HEK293 (cell line): Measurements from ENCODE around the gene TEX30.

ENCODE experiments used
- CTCF ChIA-PET: fragments of 350-600 bp; formaldehyde crosslinking; extraction: SDS; loops from one replicate; lab custom pipeline; 2021; ENCODE audit warnings: antibody characterized with exemption; lab: Yijun Ruan, JAX
- POLR2A ChIA-PET: fragments of 300-600 bp; formaldehyde crosslinking; extraction: SDS; loops from one replicate; lab custom pipeline; 2020; ENCODE audit warnings: antibody characterized with exemption, inconsistent platforms; lab: Yijun Ruan, JAX
- H3K27ac ChIP-seq: fragments of 200-500 bp; sonication (Bioruptor generic); 2 replicates; pipeline ENCODE4 v1.5.1; 2014; ENCODE audit warnings: low read depth, low read length, control low read depth, inconsistent platforms; ENCODE audit errors: extremely low read depth
- H3K36me3 ChIP-seq, 2 experiments: fragments of 200-500 bp in 1 of 2; sonication (Bioruptor generic) in 1 of 2; 1 replicate in 1 of 2; 2 replicates in 1 of 2; pipeline ENCODE4 v1.5.1; 2014 to 2017; ENCODE audit warnings: inconsistent platforms in 2 of 2, low read length in 2 of 2; ENCODE audit not compliant: control insufficient read depth in 2 of 2, insufficient read depth in 1 of 2
- H3K4me1 ChIP-seq: fragments of 200-500 bp; sonication (Bioruptor generic); 2 replicates; pipeline ENCODE4 v1.5.1; 2014; ENCODE audit warnings: mild to moderate bottlenecking, low read length, inconsistent platforms; ENCODE audit not compliant: control insufficient read depth, insufficient read depth
- H3K4me3 ChIP-seq: 2 replicates; pipeline ENCODE4 v1.5.1; 2011; ENCODE audit warnings: low read depth, mild to moderate bottlenecking, control low read depth, low read length, moderate library complexity
- H3K9me3 ChIP-seq: fragments of 200-500 bp; sonication (Bioruptor generic); 2 replicates; pipeline ENCODE4 v1.5.1; 2014; ENCODE audit warnings: low read depth, low read length, inconsistent platforms; ENCODE audit not compliant: control insufficient read depth, insufficient read depth
- CTCF ChIP-seq: fragments of 450-650 bp; formaldehyde crosslinking; IDR thresholded peaks from 2 replicates; pipeline ENCODE4 v1.5.1; 2016; ENCODE audit warnings: missing biosample characterization, missing genetic modification characterization
- IKZF3 ChIP-seq: fragments of 450-650 bp; IDR thresholded peaks from 2 replicates; pipeline ENCODE4 v1.5.0; 2018; ENCODE audit warnings: missing biosample characterization, mild to moderate bottlenecking, missing genetic modification characterization, moderate library complexity
- PRDM2 ChIP-seq: fragments of 450-650 bp; formaldehyde crosslinking; IDR thresholded peaks from 2 replicates; pipeline ENCODE4 v1.5.1; 2016; ENCODE audit warnings: missing biosample characterization, missing genetic modification characterization, borderline replicate concordance
- WT1 ChIP-seq: fragments of 450-650 bp; formaldehyde crosslinking; IDR thresholded peaks from 2 replicates; pipeline ENCODE4 v1.5.1; 2016; ENCODE audit warnings: missing biosample characterization, missing genetic modification characterization
- ZBTB17 ChIP-seq: fragments of 450-650 bp; formaldehyde crosslinking; IDR thresholded peaks from 2 replicates; pipeline ENCODE4 v1.5.1; 2016; ENCODE audit warnings: missing biosample characterization, missing genetic modification characterization
- ZFHX2 ChIP-seq: fragments of 450-650 bp; formaldehyde crosslinking; conservative IDR thresholded peaks from 2 replicates; pipeline ENCODE4 v1.5.1; 2016; ENCODE audit warnings: missing biosample characterization, missing genetic modification characterization
- ZFP69B ChIP-seq: fragments of 450-650 bp; formaldehyde crosslinking; IDR thresholded peaks from 2 replicates; pipeline ENCODE4 v1.5.1; 2016; ENCODE audit warnings: missing biosample characterization, missing genetic modification characterization
- ZNF114 ChIP-seq: fragments of 450-650 bp; formaldehyde crosslinking; IDR thresholded peaks from 2 replicates; pipeline ENCODE4 v1.5.0; 2017; ENCODE audit warnings: missing biosample characterization, missing genetic modification characterization
- ZNF2 ChIP-seq: fragments of 450-650 bp; formaldehyde crosslinking; IDR thresholded peaks from 2 replicates; pipeline ENCODE4 v1.5.1; 2016; ENCODE audit warnings: missing biosample characterization, missing genetic modification characterization
- ZNF211 ChIP-seq: fragments of 450-650 bp; formaldehyde crosslinking; IDR thresholded peaks from 2 replicates; pipeline ENCODE4 v1.5.1; 2016; ENCODE audit warnings: low read depth, missing biosample characterization, missing genetic modification characterization
- ZNF48 ChIP-seq: fragments of 450-650 bp; formaldehyde crosslinking; IDR thresholded peaks from 2 replicates; pipeline ENCODE4 v1.5.1; 2016; ENCODE audit warnings: missing biosample characterization, missing genetic modification characterization
- ZNF645 ChIP-seq: fragments of 450-650 bp; formaldehyde crosslinking; IDR thresholded peaks from 2 replicates; pipeline ENCODE4; 2016; ENCODE audit warnings: missing biosample characterization, missing genetic modification characterization
- ZNF664 ChIP-seq: fragments of 450-650 bp; formaldehyde crosslinking; IDR thresholded peaks from 2 replicates; pipeline ENCODE4 v1.5.1; 2016; ENCODE audit warnings: missing biosample characterization, missing genetic modification characterization
- ZNF76 ChIP-seq: fragments of 450-650 bp; formaldehyde crosslinking; IDR thresholded peaks from 2 replicates; pipeline ENCODE4; 2016; ENCODE audit warnings: low read depth, missing biosample characterization, missing genetic modification characterization, borderline replicate concordance
- ZSCAN23 ChIP-seq: fragments of 450-650 bp; formaldehyde crosslinking; IDR thresholded peaks from 2 replicates; pipeline ENCODE4 v1.5.1; 2016; ENCODE audit warnings: missing biosample characterization, missing genetic modification characterization
- TF ChIP-seq, protein P1 (sequence below): fragments of 450-650 bp; formaldehyde crosslinking; IDR thresholded peaks from 2 replicates; pipeline ENCODE4 v1.5.1; 2016; ENCODE audit warnings: missing biosample characterization, missing genetic modification characterization
- TF ChIP-seq, protein P2 (sequence below): IDR thresholded peaks from 2 replicates; pipeline ENCODE4 v1.6.1; 2011; ENCODE audit warnings: mild to moderate bottlenecking, low read depth, low read length, borderline replicate concordance
- TF ChIP-seq, protein P3 (sequence below): fragments of 450-650 bp; formaldehyde crosslinking; IDR thresholded peaks from 2 replicates; pipeline ENCODE4 v1.5.1; 2016; ENCODE audit warnings: missing biosample characterization, missing genetic modification characterization

The TEX30 gene

GRCh38 chr13:102776271-102776670 lies 2.7 kb upstream of the TEX30 start (continued):
- TF ChIP-seq, protein P1, sequence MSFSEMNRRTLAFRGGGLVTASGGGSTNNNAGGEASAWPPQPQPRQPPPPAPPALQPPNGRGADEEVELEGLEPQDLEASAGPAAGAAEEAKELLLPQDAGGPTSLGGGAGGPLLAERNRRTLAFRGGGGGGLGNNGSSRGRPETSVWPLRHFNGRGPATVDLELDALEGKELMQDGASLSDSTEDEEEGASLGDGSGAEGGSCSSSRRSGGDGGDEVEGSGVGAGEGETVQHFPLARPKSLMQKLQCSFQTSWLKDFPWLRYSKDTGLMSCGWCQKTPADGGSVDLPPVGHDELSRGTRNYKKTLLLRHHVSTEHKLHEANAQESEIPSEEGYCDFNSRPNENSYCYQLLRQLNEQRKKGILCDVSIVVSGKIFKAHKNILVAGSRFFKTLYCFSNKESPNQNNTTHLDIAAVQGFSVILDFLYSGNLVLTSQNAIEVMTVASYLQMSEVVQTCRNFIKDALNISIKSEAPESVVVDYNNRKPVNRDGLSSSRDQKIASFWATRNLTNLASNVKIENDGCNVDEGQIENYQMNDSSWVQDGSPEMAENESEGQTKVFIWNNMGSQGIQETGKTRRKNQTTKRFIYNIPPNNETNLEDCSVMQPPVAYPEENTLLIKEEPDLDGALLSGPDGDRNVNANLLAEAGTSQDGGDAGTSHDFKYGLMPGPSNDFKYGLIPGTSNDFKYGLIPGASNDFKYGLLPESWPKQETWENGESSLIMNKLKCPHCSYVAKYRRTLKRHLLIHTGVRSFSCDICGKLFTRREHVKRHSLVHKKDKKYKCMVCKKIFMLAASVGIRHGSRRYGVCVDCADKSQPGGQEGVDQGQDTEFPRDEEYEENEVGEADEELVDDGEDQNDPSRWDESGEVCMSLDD = no peak
- TF ChIP-seq, protein P2, sequence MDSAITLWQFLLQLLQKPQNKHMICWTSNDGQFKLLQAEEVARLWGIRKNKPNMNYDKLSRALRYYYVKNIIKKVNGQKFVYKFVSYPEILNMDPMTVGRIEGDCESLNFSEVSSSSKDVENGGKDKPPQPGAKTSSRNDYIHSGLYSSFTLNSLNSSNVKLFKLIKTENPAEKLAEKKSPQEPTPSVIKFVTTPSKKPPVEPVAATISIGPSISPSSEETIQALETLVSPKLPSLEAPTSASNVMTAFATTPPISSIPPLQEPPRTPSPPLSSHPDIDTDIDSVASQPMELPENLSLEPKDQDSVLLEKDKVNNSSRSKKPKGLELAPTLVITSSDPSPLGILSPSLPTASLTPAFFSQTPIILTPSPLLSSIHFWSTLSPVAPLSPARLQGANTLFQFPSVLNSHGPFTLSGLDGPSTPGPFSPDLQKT = no peak
- TF ChIP-seq ZNF2 (tag by site-specific recombination) = no peak

DNA sequence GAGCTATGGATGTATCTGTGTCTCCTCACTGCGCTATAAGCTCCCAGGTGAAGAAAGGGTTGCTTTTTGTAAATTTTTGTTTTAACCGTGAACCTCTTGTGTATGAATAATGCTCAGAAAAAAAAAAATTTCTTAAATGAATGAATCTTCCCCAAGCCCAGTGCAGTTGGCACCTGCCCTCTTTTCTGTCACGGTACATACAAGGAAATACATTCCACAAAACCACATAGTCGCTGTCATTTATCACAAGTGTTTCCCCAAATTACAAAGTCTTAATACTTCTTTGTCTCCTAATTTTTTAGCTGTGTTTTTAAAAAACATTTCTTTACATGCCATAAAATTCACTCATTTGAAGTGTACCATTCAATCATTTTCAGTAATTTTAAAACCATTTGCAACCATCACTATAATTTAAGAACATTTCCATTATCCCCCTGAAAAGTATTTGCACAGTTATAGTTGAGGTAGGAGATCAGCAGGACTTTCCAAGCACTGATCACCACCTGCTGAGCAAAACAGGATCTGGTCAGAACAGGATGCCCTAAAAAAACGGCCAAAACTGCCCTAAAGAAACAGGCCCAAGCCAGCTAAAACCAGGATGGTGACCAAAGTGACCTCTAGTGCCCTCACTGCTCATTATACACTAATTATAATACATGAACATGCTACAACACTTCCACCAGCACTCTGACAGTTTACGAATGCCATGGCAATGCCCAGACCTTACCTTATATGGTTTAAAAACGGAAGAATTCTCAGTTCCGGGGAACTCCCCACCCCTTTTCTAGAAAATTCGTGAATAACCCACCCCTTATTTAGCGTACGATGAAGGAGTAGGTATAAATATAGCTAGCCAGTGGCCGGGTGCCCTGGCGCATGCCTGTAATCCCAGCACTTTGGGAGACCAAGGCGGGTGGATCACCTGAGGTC lies 1.3 kb upstream of the TEX30 start:
- CTCF ChIA-PET = interaction anchor here (1.2 kb wide), 1 partner anchor 25 kb away, joined by 3 read pairs; no protein-coding TSS in a partner anchor
- POLR2A ChIA-PET = interaction anchor here (2.0 to 2.1 kb wide), 2 partner anchors 71 to 178 kb away, joined by 12 to 19 read pairs; partner anchors contain the start of genes ERCC5 and TPP2
- Histone ChIP-seq H3K27ac (no peak overlapping the region), H3K36me3 (no peaks in the 10 kb centered on the region), H3K4me3 (no peak overlapping the region), H3K9me3 (no peaks in the 10 kb centered on the region), H3K4me1 (peaks cover 3% of the 10 kb centered on the region; the same call in 1 of the 2 replicates)
- TF ChIP-seq ZNF211 (tag by site-specific recombination) = no peak
- TF ChIP-seq ZNF645 (tag by site-specific recombination) = no peak
- TF ChIP-seq WT1 (tag by site-specific recombination) = no peak
- TF ChIP-seq, protein P3, sequence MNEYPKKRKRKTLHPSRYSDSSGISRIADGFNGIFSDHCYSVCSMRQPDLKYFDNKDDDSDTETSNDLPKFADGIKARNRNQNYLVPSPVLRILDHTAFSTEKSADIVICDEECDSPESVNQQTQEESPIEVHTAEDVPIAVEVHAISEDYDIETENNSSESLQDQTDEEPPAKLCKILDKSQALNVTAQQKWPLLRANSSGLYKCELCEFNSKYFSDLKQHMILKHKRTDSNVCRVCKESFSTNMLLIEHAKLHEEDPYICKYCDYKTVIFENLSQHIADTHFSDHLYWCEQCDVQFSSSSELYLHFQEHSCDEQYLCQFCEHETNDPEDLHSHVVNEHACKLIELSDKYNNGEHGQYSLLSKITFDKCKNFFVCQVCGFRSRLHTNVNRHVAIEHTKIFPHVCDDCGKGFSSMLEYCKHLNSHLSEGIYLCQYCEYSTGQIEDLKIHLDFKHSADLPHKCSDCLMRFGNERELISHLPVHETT (tag by site-specific recombination) = no peak
- TF ChIP-seq ZFP69B (tag by site-specific recombination) = no peak
- TF ChIP-seq ZSCAN23 (tag by site-specific recombination) = no peak
- no peak for TF ChIP-seq ZNF114 (tag by site-specific recombination)
- TF ChIP-seq ZNF76 = no peak
- no peak for TF ChIP-seq ZFHX2 (tag by site-specific recombination)
- TF ChIP-seq ZNF664 (tag by site-specific recombination) = no peak
- TF ChIP-seq CTCF = no peak
- TF ChIP-seq IKZF3 (tag by site-specific recombination) = no peak
- no peak for TF ChIP-seq PRDM2
- TF ChIP-seq ZNF48 (tag by site-specific recombination) = no peak
- TF ChIP-seq ZBTB17 (tag by site-specific recombination) = no peak
